GM21576 (cell line): ENCODE results near the gene KCNJ9.
"Not testable (repeated sequence)": the region's sequence is repeated elsewhere in the genome, so short reads cannot be mapped to it uniquely, and the experiment has no call there.

Experiments
- ATAC-seq: cut with Tn5 transposase; IDR thresholded peaks from one replicate; pipeline ENCODE4 v1.9.1; 2021; ENCODE audit warnings: mild to moderate bottlenecking, moderate library complexity; ENCODE audit not compliant: unreplicated experiment

Gene KCNJ9

GRCh38 chr1:160124705-160125478 is 43.6 kb downstream of the KCNJ9 start:
- no peak for ATAC-seq

- ATAC-seq, result no peak
These were observed 44.4 kb downstream of the KCNJ9 start for GRCh38 chr1:160125746-160126145.

GRCh38 chr1:160126342-160126741 is 45.0 kb downstream of the KCNJ9 start:
- not testable (repeated sequence) for ATAC-seq

GRCh38 chr1:160127381-160127780 is 46.0 kb downstream of the KCNJ9 start:
- no peak for ATAC-seq

- ATAC-seq, result no peak
These were observed 46.7 kb downstream of the KCNJ9 start for GRCh38 chr1:160127865-160128523.

GRCh38 chr1:160128636-160129035 is 47.3 kb downstream of the KCNJ9 start:
- no peak for ATAC-seq

GRCh38 chr1:160129046-160129445 is 47.7 kb downstream of the KCNJ9 start:
- no peak for ATAC-seq

GRCh38 chr1:160129558-160129957 is 48.2 kb downstream of the KCNJ9 start:
- ATAC-seq, result no peak

- no peak for ATAC-seq
These were observed 48.6 kb downstream of the KCNJ9 start for GRCh38 chr1:160129966-160130365.

- ATAC-seq, result no peak
These were observed 49.1 kb downstream of the KCNJ9 start for GRCh38 chr1:160130486-160130885.

- no peak for ATAC-seq
These were observed 49.6 kb downstream of the KCNJ9 start for GRCh38 chr1:160130939-160131338.

- ATAC-seq, result no peak
These were observed 50.6 kb downstream of the KCNJ9 start for GRCh38 chr1:160131803-160132565.

- ATAC-seq, result no peak
These were observed 52.8 kb downstream of the KCNJ9 start for GRCh38 chr1:160133990-160134770.

- ATAC-seq, result no peak
These were observed 53.6 kb downstream of the KCNJ9 start for GRCh38 chr1:160134791-160135572.

- no peak for ATAC-seq
These were observed 55.0 kb downstream of the KCNJ9 start for GRCh38 chr1:160136121-160136925.

GRCh38 chr1:160136926-160137200 is 55.5 kb downstream of the KCNJ9 start:
- no peak for ATAC-seq

GRCh38 chr1:160137216-160137862 is 56.0 kb downstream of the KCNJ9 start:
- no peak for ATAC-seq

GRCh38 chr1:160139840-160140239 is 58.5 kb downstream of the KCNJ9 start:
- no peak for ATAC-seq
